Spleen (tissue), 11 donors: ENCODE data around the gene CDK19. TPM values are rescaled to one million over a fixed set of nuclear protein-coding genes. Genes with fewer than 3 reads are reported as not detected.

Experiments used
- DNase-seq: peaks from one replicate; pipeline ENCODE4 v3.0.0-alpha.2; 2020
- H3K27ac ChIP-seq, 8 donors: fragments of 200-600 bp; sonication (generic) in 7 of 8; 1 replicate in 4 of 8; 2 replicates in 4 of 8; pipeline versions ENCODE4 v1.5.0 to v1.8.0; 2016 to 2021; ENCODE audit warnings: inconsistent platforms in 4 of 8, mild to moderate bottlenecking in 4 of 8, moderate library complexity in 1 of 8
- H3K27me3 ChIP-seq, 7 donors: fragments of 200-600 bp; sonication (generic) in 6 of 7; replicated peaks in 1 of 7; 1 replicate in 4 of 7; 2 replicates in 3 of 7; pipeline versions ENCODE4 v1.5.0 to v1.8.0; 2016 to 2021; ENCODE audit warnings: inconsistent platforms in 3 of 7, mild to moderate bottlenecking in 1 of 7
- H3K36me3 ChIP-seq, 6 donors: fragments of 200-600 bp; sonication (generic) in 5 of 6; 1 replicate in 4 of 6; 2 replicates in 2 of 6; pipeline versions ENCODE4 v1.5.0 to v1.8.0; 2016 to 2021; ENCODE audit warnings: inconsistent platforms in 2 of 6
- H3K4me1 ChIP-seq, 6 donors: fragments of 200-600 bp; sonication (generic) in 5 of 6; 1 replicate in 3 of 6; 2 replicates in 3 of 6; pipeline versions ENCODE4 v1.5.0 to v1.8.0; 2016 to 2021; ENCODE audit warnings: inconsistent platforms in 3 of 6
- H3K4me3 ChIP-seq, 8 donors: fragments of 200-600 bp; sonication (generic) in 7 of 8; 1 replicate in 4 of 8; 2 replicates in 4 of 8; pipeline versions ENCODE4 v1.5.0 to v1.8.0; 2016 to 2021; ENCODE audit warnings: inconsistent platforms in 4 of 8, mild to moderate bottlenecking in 4 of 8, moderate library complexity in 2 of 8
- H3K9me3 ChIP-seq, 8 donors: fragments of 200-600 bp; sonication (generic) in 7 of 8; 1 replicate in 4 of 8; 2 replicates in 4 of 8; pipeline versions ENCODE4 v1.5.0 to v1.8.0; 2016 to 2021; ENCODE audit warnings: inconsistent platforms in 4 of 8
- CTCF ChIP-seq, 11 experiments: fragments of 200-600 bp in 7 of 11; fragments of 450-650 bp in 4 of 11; sonication (generic) in 4 of 11; IDR thresholded peaks in 8 of 11; conservative IDR thresholded peaks in 3 of 11; 1 replicate in 7 of 11; 2 replicates in 4 of 11; pipeline versions ENCODE4 v1.4.0 to v1.8.0; 2016 to 2021; ENCODE audit warnings: antibody characterized with exemption in 11 of 11, inconsistent platforms in 4 of 11, mild to moderate bottlenecking in 1 of 11
- POLR2A ChIP-seq, 3 donors: fragments of 450-650 bp; IDR thresholded peaks; one replicate each; pipeline ENCODE4 v1.5.1; 2017; ENCODE audit warnings: antibody characterized with exemption in 3 of 3, mild to moderate bottlenecking in 1 of 3
- POLR2AphosphoS5 ChIP-seq, 3 donors: sonication (generic); formaldehyde crosslinking; IDR thresholded peaks; one replicate each; pipeline ENCODE4 v1.5.1; 2017; ENCODE audit warnings: antibody characterized with exemption in 3 of 3
- WGBS, 5 donors: extraction: QIAGEN DNeasy Blood & Tissue Kit in 3 of 5; methylation state at CpG; one replicate each; pipeline versions ENCODE4 v1.1.5 to v1.1.7; 2013 to 2018; 5-methylcytosine and 5-hydroxymethylcytosine counted together
- intact Hi-C: fragments of 100-400 bp; cut with DNase I; formaldehyde crosslinking; loops from one replicate; pipeline ENCODE4 v1.15.0; 2023; ENCODE audit warnings: low total_unique reads
- polyA plus RNA-seq, 3 donors: library from polyadenylated mRNA; stranded (reverse); fragments of 200-250 nt; gene quantifications; one replicate each; pipeline ENCODE4 v1.2.1, GENCODE V29; 2013
- total RNA-seq, 7 donors: library from RNA; depleted of rRNA in 3 of 7; stranded (reverse); fragments of >200 nt in 3 of 7; fragmentation: NEBNext Ultra II Directional in 4 of 7; extraction: Animal tissue kit (Norgen Biotek cat#: 25700) in 4 of 7; gene quantifications; one replicate each; pipeline versions ENCODE4 v1.1.0 to v1.2.1, GENCODE V29; 2016 to 2021
- donor health status: healthy with polysubstance abuse.
- donor health status: DM: no; HTN: no; CAD: no; lungs with moderate emphysema.
- donor health status: DM: no; HTN: no; CAD: no.
- donor health status: Bipolar disorder and iron deficiency.
- donor health status: healthy.
- donor health status: DM: no; HTN: no; CAD: no.
- donor health status: DM: yes; HTN: yes; CAD: no.

Gene CDK19
- total and polyA plus RNA-seq, 10 donors, result 7.9 to 29.8 (median 21.7) TPM

DNA sequence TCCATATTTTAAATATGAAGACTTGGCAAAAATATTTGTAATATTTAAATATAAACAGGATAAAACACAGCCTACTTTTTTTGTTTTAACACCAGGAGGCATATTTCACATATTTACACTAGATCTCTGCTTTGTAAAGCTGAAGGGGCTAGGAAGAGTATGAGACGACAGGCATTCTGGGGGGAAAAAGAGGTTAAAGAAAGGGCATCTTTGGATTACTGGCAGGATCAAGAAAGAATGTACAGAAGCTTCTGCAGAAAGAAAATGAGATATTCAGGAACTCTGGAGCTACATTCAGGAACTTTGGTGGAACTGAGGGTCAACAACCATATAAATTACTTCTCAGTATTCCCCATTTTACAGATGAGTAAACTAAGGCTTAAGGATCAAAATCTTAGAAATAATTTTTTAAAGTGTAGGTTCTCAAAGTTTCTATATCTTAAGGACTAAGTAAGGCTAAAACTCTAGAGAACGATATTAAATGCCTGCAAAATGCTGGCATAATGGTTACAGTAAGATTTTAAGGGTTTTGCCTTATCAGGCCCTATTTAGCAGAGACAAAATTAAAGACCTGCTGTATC, 156.5 kb downstream of the CDK19 start:
- Histone ChIP-seq H3K27ac (no peak overlapping the region), H3K9me3 (peaks cover 0 to 9% (median 0%) of the 10 kb centered on the region in 8 donors), H3K4me3 (no peak overlapping the region), H3K4me1 (no peaks in the 10 kb centered on the region), H3K36me3 (peaks cover 0 to 21% (median 2%) of the 10 kb centered on the region in 6 donors), H3K27me3 (no peaks in the 10 kb centered on the region)
- intact Hi-C loops, result no loop called here
- no peak for DNase-seq
- 84 to 93% (median 89%) methylated on average over 2 of the region's 2 CpGs for WGBS, 5 donors
- TF ChIP-seq POLR2A (IDR thresholded peaks at IDR 0.05) (no peak), POLR2AphosphoS5 (IDR thresholded peaks at IDR 0.05) (no peak), CTCF (IDR thresholded peaks at IDR 0.05 in 8 of 11, conservative IDR thresholded peaks at IDR 0.05 in 3 of 11) (no peak)

DNA sequence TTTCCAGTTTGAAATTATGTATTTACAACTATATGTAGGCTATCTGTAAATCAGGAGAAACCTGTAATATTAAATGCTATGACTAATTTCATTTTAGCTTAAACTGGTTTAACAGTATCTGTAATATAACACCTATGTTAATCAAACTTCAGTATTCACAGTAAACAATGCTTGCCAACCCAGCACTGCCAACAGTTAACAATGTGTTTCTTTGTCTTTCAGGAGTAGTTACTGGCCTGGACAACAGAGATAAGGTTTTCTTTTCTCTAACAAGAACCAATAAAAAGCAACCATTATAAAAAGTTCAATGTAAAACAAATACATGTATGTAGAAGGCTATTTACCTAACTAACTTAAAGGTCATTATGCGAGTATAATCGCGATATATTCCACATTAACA, 158.8 kb downstream of the CDK19 start:
- TF ChIP-seq POLR2A (IDR thresholded peaks at IDR 0.05) (no peak), POLR2AphosphoS5 (IDR thresholded peaks at IDR 0.05) (no peak), CTCF (IDR thresholded peaks at IDR 0.05 in 8 of 11, conservative IDR thresholded peaks at IDR 0.05 in 3 of 11) (no peak)
- DNase-seq, result no peak
- H3K27ac ChIP-seq, result no peak overlapping the region
- no peaks in the 10 kb centered on the region for H3K27me3 ChIP-seq
- peaks cover 0 to 21% (median 2%) of the 10 kb centered on the region in 6 donors for H3K36me3 ChIP-seq
- no peaks in the 10 kb centered on the region for H3K4me1 ChIP-seq
- WGBS, 5 donors, result 96 to 99% (median 97%) methylated on average over 3 of the region's 3 CpGs
- H3K4me3 ChIP-seq, result no peak overlapping the region
- H3K9me3 ChIP-seq, result peaks cover 0 to 9% (median 0%) of the 10 kb centered on the region in 8 donors
- intact Hi-C loops, result no loop called here

DNA sequence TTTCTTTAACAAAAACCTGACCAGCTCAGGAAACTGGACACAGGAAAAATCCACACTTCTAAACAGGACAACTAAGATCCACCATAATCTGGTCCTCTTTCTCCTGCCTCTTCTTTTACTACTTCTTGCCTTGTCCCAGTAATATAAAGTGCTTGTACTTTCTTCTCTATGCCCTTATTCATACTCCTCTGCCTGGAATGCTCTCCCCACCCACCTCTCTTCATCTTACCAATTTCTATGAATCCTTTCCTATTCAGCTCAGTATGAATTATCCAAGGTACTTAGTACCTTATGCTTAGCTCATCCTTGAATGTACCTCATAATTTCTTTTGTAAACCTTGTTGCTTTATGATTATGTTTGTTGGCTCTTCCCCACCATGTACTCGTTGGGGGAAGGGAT, 159.4 kb downstream of the CDK19 start:
- H3K36me3 ChIP-seq, result peaks cover 0 to 18% (median 2%) of the 10 kb centered on the region in 6 donors
- peaks cover 0 to 5% (median 0%) of the 10 kb centered on the region in 8 donors for H3K9me3 ChIP-seq
- no peak for DNase-seq
- no peak overlapping the region for H3K27ac ChIP-seq
- TF ChIP-seq CTCF (IDR thresholded peaks at IDR 0.05 in 8 of 11, conservative IDR thresholded peaks at IDR 0.05 in 3 of 11), result no peak
- TF ChIP-seq POLR2AphosphoS5 (IDR thresholded peaks at IDR 0.05), result no peak
- no peak for TF ChIP-seq POLR2A (IDR thresholded peaks at IDR 0.05)
- intact Hi-C loops, result no loop called here
- no peaks in the 10 kb centered on the region for H3K27me3 ChIP-seq
- no peak overlapping the region for H3K4me3 ChIP-seq
- no peaks in the 10 kb centered on the region for H3K4me1 ChIP-seq
- WGBS, 5 donors, result 90 to 98% (median 94%) methylated on average over 1 of the region's 1 CpG

GRCh38 chr6:110654096-110654820, 161.0 kb downstream of the CDK19 start:
- Histone ChIP-seq H3K9me3 (no peaks in the 10 kb centered on the region), H3K27ac (no peak overlapping the region), H3K27me3 (no peaks in the 10 kb centered on the region), H3K36me3 (peaks cover 0 to 8% (median 0%) of the 10 kb centered on the region in 6 donors), H3K4me3 (no peak overlapping the region), H3K4me1 (no peaks in the 10 kb centered on the region)
- no peak for DNase-seq
- intact Hi-C loops, result no loop called here
- 86 to 96% (median 93%) methylated on average over 7 of the region's 7 CpGs for WGBS, 5 donors
- TF ChIP-seq CTCF (IDR thresholded peaks at IDR 0.05 in 8 of 11, conservative IDR thresholded peaks at IDR 0.05 in 3 of 11) (no peak), POLR2A (IDR thresholded peaks at IDR 0.05) (no peak), POLR2AphosphoS5 (IDR thresholded peaks at IDR 0.05) (no peak)
